Measurements from ENCODE around the gene RFLNA. TPM values are rescaled to one million over a fixed set of nuclear protein-coding genes. Genes with fewer than 3 reads are reported as not detected.
A peak's percentile ranks its signal among the peaks of the same experiment; 100 is the strongest.

Gene RFLNA
- total RNA-seq, 1 experiment from 2014 or later, result 10.6 TPM

DNA sequence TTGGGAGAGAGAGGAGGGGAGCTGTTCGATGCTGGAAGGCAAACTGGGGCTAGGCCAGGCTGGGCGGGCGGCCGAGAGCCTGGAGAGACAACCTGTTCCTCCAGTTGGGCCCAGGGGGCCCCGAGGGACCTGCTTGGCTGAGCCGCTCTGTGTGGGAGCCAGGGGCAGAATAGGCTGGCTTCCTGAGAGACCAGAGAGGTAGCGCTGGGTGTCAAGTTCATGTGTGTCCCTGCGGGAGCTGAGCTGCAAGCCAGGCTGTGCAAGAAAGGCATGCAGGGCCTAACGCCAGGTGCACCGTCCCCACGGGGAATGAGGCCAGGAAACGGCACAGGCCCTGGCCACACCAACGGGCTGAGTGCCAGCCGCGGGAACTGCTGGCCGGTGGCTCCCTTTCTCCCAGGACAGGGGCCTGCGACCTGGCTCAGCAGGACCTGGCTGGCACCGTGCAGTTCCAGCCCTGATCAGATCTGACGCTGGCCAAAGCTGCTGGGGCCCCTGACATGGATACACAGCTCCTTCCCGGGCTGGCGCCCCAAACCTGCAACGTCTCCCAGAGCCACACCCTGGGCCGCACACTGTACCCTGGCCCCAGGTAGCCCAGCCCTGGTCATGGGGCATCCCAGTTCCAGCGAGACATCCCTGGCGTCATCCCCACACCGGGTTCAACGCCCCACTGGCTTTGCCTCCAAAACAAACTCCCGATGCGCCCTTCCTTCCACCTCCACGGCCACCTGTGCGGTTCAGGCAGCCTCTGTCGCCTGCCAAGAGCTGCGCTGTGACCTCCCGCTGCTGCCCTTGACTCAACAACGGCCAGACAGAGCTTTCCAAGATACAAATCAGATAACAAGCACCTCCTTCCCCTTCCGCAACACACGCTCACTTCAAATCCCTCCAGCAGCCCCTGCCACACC is 65.0 kb downstream of the RFLNA start:
- no peak overlapping the region for H4K5ac ChIP-seq (ENCODE audit: insufficient read length, low read depth, low read length)
- Mint-ChIP-seq H3K27ac (peak overlapping the region; percentile 7 to 80 (median 37); a peak in 4 of 7 replicates), H3K4me3 (no peak overlapping the region; a peak in 1 of 5 replicates), H3K4me1 (no peaks in the 10 kb centered on the region), H3K9me3 (no peaks in the 10 kb centered on the region; a peak in 1 of 5 replicates), H3K36me3 (ENCODE audit: insufficient read depth in 1 of 3, low read depth in 3 of 3) (peaks cover 17 to 48% (median 44%) of the 10 kb centered on the region in 3 experiments), H3K27me3 (ENCODE audit: low read depth) (no peaks in the 10 kb centered on the region; the same call in 1 of the 2 replicates)
- no peaks in the 10 kb centered on the region for H3K4me1 ChIP-seq (ENCODE audit: insufficient read depth, low read length)
- no peak overlapping the region for H4K8ac ChIP-seq (replicated peaks; ENCODE audit: insufficient read length, low read depth, low read length)
- H2BK5ac ChIP-seq (ENCODE audit: insufficient read length, low read length), result no peak overlapping the region
- H3K9ac ChIP-seq (ENCODE audit: extremely low read depth, insufficient read length, low read length), result no peak overlapping the region
- H3K27ac ChIP-seq (ENCODE audit: insufficient read length, low read depth, low read length), result no peak overlapping the region
- no peak overlapping the region for H3K4ac ChIP-seq (ENCODE audit: low read depth, low read length)
- H3K9me3 ChIP-seq (ENCODE audit: control insufficient read depth, low read depth, low read length), result no peaks in the 10 kb centered on the region
- H2BK12ac ChIP-seq (ENCODE audit: insufficient read length, low read depth, low read length), result no peak overlapping the region
- H3K14ac ChIP-seq (ENCODE audit: insufficient read depth, low read length), result peak overlapping the region; percentile 4; the same call in 1 of the 2 replicates
- no peak overlapping the region for H3K18ac ChIP-seq (ENCODE audit: insufficient read length, low read depth, low read length)
- H2BK20ac ChIP-seq (ENCODE audit: low read depth, low read length, poor library complexity, severe bottlenecking), result no peak overlapping the region
- WGBS (ENCODE audit: extremely low coverage, insufficient read length, low lambda C conversion rate), result no CpG with 5 or more reads among the region's 37 CpGs
- H3K79me1 ChIP-seq (ENCODE audit: insufficient read depth, low read depth, low read length, poor library complexity, severe bottlenecking), result no peaks in the 10 kb centered on the region
- TF ChIP-seq, protein P1, sequence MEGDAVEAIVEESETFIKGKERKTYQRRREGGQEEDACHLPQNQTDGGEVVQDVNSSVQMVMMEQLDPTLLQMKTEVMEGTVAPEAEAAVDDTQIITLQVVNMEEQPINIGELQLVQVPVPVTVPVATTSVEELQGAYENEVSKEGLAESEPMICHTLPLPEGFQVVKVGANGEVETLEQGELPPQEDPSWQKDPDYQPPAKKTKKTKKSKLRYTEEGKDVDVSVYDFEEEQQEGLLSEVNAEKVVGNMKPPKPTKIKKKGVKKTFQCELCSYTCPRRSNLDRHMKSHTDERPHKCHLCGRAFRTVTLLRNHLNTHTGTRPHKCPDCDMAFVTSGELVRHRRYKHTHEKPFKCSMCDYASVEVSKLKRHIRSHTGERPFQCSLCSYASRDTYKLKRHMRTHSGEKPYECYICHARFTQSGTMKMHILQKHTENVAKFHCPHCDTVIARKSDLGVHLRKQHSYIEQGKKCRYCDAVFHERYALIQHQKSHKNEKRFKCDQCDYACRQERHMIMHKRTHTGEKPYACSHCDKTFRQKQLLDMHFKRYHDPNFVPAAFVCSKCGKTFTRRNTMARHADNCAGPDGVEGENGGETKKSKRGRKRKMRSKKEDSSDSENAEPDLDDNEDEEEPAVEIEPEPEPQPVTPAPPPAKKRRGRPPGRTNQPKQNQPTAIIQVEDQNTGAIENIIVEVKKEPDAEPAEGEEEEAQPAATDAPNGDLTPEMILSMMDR (conservative IDR thresholded peaks at IDR 0.05), result no peak
- H2BK15ac ChIP-seq (ENCODE audit: low read depth, low read length), result no peak overlapping the region
- H3K23ac ChIP-seq (ENCODE audit: insufficient read length, low read depth, low read length), result no peak overlapping the region
- H3K4me2 ChIP-seq (ENCODE audit: insufficient read depth, insufficient read length, low read length), result no peak overlapping the region
- no peak overlapping the region for H2BK120ac ChIP-seq (ENCODE audit: low read depth, low read length, poor library complexity, severe bottlenecking)
- no peak overlapping the region for H3K56ac ChIP-seq (ENCODE audit: insufficient read length, low read depth, low read length)
- H3T11ph ChIP-seq (ENCODE audit: low read length), result no peak overlapping the region
- no peak overlapping the region for H2AK5ac ChIP-seq (ENCODE audit: insufficient read length, low read length)
- H3K23me2 ChIP-seq (ENCODE audit: insufficient read length, low read depth, low read length, poor library complexity, severe bottlenecking), result no peaks in the 10 kb centered on the region
- H2AFZ ChIP-seq (ENCODE audit: low read length), result no peak overlapping the region
- H4K91ac ChIP-seq (ENCODE audit: insufficient read length, low read depth, low read length), result no peak overlapping the region
- no peaks in the 10 kb centered on the region for H4K20me1 ChIP-seq (ENCODE audit: control insufficient read depth, insufficient read depth, insufficient read length)
- no peaks in the 10 kb centered on the region for H3K79me2 ChIP-seq (ENCODE audit: insufficient read depth, low read length)
- no peak for DNase-seq
- H3K27me3 ChIP-seq (ENCODE audit: insufficient read depth, low read length), result no peaks in the 10 kb centered on the region
